ENCODE data around the gene MAGED4. TPM values are rescaled to one million over a fixed set of nuclear protein-coding genes. Genes with fewer than 3 reads are reported as not detected.
"Not testable (repeated sequence)": the region's sequence is repeated elsewhere in the genome, so short reads cannot be mapped to it uniquely, and the experiment has no call there.

MAGED4 gene
- 19.9 and 63.1 TPM in 2 replicates for total RNA-seq (2014; rRNA removed; shearing (Covaris generic))
- 19.6 and 19.8 TPM in 2 replicates for polyA plus RNA-seq (2016; fragmentation: Nextera tagmentation; extraction: Ambion mirVana)

GRCh38 chrX:52184440-52185077, at the start of gene MAGED4:
MAGED4 (plus strand) TSS chrX:52184888; CDS start chrX:52185923, 1,035 bp downstream.
- H3K9ac ChIP-seq; H3F3A ChIP-seq (ENCODE audit: insufficient read depth); H3K27ac ChIP-seq; DNase-seq; H3K9me2 ChIP-seq (ENCODE audit: insufficient read depth); H3K4me2 ChIP-seq (ENCODE audit: unreplicated experiment); H3K27me3 ChIP-seq (replicated peaks; ENCODE audit: insufficient read depth); H3K36me3 ChIP-seq (ENCODE audit: low read depth); H3K79me2 ChIP-seq (ENCODE audit: insufficient read depth); H3K4me1 ChIP-seq (ENCODE audit: insufficient read depth); H3K9me3 ChIP-seq (ENCODE audit: low read depth); H3K4me3 ChIP-seq; H4K20me1 ChIP-seq (ENCODE audit: insufficient read depth); in situ Hi-C loops (cut with MboI); H2AFZ ChIP-seq: not testable (repeated sequence)
- WGBS, 2 experiments (ENCODE audit: low coverage in 1 of 2, low lambda C conversion rate in 2 of 2, missing lambda C conversion rate in 2 of 2) = no CpG with 5 or more reads among the region's 40 CpGs

DNA sequence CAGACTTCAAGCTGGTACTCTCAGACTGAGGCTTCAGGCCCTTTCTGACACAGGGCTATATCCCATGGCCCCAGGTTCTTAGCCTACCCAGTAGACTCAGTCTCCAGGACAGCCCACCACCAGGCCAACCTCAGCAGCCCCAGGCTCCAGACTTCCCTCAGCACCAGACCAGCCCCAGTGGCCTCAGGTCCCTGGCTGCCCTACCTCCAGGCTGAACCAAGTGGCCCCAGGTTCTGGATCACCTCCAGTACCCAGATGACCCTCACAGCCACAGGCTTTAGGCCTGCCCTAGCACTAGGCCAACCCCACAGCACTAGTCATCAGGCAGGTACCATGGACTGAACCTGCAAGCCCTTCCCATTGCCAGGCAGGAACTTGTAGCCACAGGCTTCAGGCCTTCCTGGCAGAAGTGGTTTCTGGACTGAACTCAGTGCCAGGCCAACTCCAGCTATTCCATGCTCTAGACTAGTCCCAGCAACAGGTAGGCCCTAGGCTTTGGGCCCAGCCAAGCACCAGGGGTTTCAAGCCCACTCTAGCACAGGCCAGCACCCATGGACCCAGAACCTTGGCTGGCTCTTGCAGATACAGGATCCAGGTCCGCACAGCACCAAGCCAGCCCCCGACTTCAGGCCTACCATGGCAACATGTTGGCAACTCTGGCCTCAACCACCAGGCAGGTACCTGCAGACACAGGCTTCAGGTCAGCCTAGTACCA, 45.7 kb upstream of the MAGED4 start:
- Histone ChIP-seq H3K4me2 (ENCODE audit: unreplicated experiment) (no peak overlapping the region), H3K27ac (no peak overlapping the region), H3K4me1 (ENCODE audit: insufficient read depth) (no peaks in the 10 kb centered on the region), H3K9me3 (ENCODE audit: low read depth) (no peaks in the 10 kb centered on the region), H3K27me3 (replicated peaks; ENCODE audit: insufficient read depth) (no peaks in the 10 kb centered on the region), H3K9me2 (ENCODE audit: insufficient read depth) (no peaks in the 10 kb centered on the region), H3K9ac (no peak overlapping the region), H3K36me3 (ENCODE audit: low read depth) (no peaks in the 10 kb centered on the region), H3F3A (ENCODE audit: insufficient read depth) (no peaks in the 10 kb centered on the region), H3K79me2 (ENCODE audit: insufficient read depth) (no peaks in the 10 kb centered on the region), H3K4me3 (no peak overlapping the region), H4K20me1 (ENCODE audit: insufficient read depth) (no peaks in the 10 kb centered on the region), H2AFZ (no peak overlapping the region)
- WGBS, 2 experiments (ENCODE audit: low coverage in 1 of 2, low lambda C conversion rate in 2 of 2, missing lambda C conversion rate in 2 of 2) = 50% methylated on average over 2 of the region's 2 CpGs
- in situ Hi-C loops (cut with MboI) = no loop called here
- TF ChIP-seq EZH2phosphoT487 (IDR thresholded peaks at IDR 0.05; ENCODE audit: insufficient read depth, low read depth) = no peak
- TF ChIP-seq EZH2 (IDR thresholded peaks at IDR 0.05; ENCODE audit: insufficient read depth, poor library complexity, severe bottlenecking) = no peak
- DNase-seq = no peak

DNA sequence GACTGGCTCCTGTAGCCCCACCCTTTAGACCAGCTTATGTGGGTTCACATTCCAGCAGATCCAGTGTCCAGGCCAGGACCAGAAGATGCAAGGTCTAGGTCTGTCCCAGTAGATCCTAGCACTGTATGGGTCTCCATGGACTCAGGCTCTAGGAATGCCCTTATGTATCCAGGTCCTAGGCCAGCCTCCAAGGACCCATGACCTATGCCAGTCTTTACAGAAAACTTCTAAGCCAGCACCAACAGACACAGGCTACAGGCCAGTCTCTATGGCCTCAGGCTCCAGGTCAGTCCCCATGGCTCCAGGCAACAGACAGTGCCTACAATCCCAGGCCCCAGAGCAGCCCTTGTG, 45.2 kb upstream of the MAGED4 start:
- H3K4me1 ChIP-seq (ENCODE audit: insufficient read depth) = no peaks in the 10 kb centered on the region
- no peak overlapping the region for H2AFZ ChIP-seq
- no peaks in the 10 kb centered on the region for H3K36me3 ChIP-seq (ENCODE audit: low read depth)
- H3K27ac ChIP-seq = no peak overlapping the region
- no peak overlapping the region for H3K4me2 ChIP-seq (ENCODE audit: unreplicated experiment)
- TF ChIP-seq EZH2 (IDR thresholded peaks at IDR 0.05; ENCODE audit: insufficient read depth, poor library complexity, severe bottlenecking) = no peak
- TF ChIP-seq EZH2phosphoT487 (IDR thresholded peaks at IDR 0.05; ENCODE audit: insufficient read depth, low read depth) = no peak
- H3K9ac ChIP-seq = no peak overlapping the region
- H3K9me3 ChIP-seq (ENCODE audit: low read depth) = no peaks in the 10 kb centered on the region
- H3K4me3 ChIP-seq = no peak overlapping the region
- in situ Hi-C loops (cut with MboI) = no loop called here
- H3K79me2 ChIP-seq (ENCODE audit: insufficient read depth) = no peaks in the 10 kb centered on the region
- DNase-seq = no peak
- no peaks in the 10 kb centered on the region for H3K27me3 ChIP-seq (replicated peaks; ENCODE audit: insufficient read depth)
- H4K20me1 ChIP-seq (ENCODE audit: insufficient read depth) = no peaks in the 10 kb centered on the region
- H3K9me2 ChIP-seq (ENCODE audit: insufficient read depth) = no peaks in the 10 kb centered on the region
- no peaks in the 10 kb centered on the region for H3F3A ChIP-seq (ENCODE audit: insufficient read depth)

DNA sequence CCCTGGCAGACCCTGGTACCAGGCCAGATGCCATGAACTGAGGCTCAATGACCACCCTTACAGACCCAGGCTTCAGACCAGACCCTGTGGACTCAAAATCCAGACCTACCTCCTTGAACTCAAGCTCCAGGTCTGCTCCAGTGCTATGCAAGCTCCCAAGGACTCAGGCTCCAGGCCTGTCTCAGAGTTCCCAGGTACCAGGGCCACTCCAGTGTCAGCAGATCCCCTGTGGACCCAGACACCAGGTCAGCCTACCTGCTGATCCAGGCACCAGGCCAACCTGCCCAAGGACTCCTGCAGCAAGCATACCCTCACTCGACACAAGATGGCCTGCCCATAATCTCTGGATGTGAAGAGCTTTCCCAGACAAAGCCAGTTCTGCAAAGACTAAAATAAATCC, 44.7 kb upstream of the MAGED4 start:
- no peaks in the 10 kb centered on the region for H3K9me3 ChIP-seq (ENCODE audit: low read depth)
- no peak overlapping the region for H2AFZ ChIP-seq
- no peaks in the 10 kb centered on the region for H3K9me2 ChIP-seq (ENCODE audit: insufficient read depth)
- no peaks in the 10 kb centered on the region for H3K4me1 ChIP-seq (ENCODE audit: insufficient read depth)
- no peaks in the 10 kb centered on the region for H3F3A ChIP-seq (ENCODE audit: insufficient read depth)
- no peaks in the 10 kb centered on the region for H3K27me3 ChIP-seq (replicated peaks; ENCODE audit: insufficient read depth)
- no peak for TF ChIP-seq EZH2 (IDR thresholded peaks at IDR 0.05; ENCODE audit: insufficient read depth, poor library complexity, severe bottlenecking)
- no peak for TF ChIP-seq EZH2phosphoT487 (IDR thresholded peaks at IDR 0.05; ENCODE audit: insufficient read depth, low read depth)
- H3K27ac ChIP-seq = no peak overlapping the region
- no peaks in the 10 kb centered on the region for H4K20me1 ChIP-seq (ENCODE audit: insufficient read depth)
- no peaks in the 10 kb centered on the region for H3K36me3 ChIP-seq (ENCODE audit: low read depth)
- in situ Hi-C loops (cut with MboI) = no loop called here
- H3K9ac ChIP-seq = no peak overlapping the region
- no peak for DNase-seq
- WGBS, 2 experiments (ENCODE audit: low coverage in 1 of 2, low lambda C conversion rate in 2 of 2, missing lambda C conversion rate in 2 of 2) = 0% methylated on average over 1 of the region's 1 CpG; no CpG with 5 or more reads in 1 of the 2 experiments
- no peak overlapping the region for H3K4me2 ChIP-seq (ENCODE audit: unreplicated experiment)
- no peaks in the 10 kb centered on the region for H3K79me2 ChIP-seq (ENCODE audit: insufficient read depth)
- no peak overlapping the region for H3K4me3 ChIP-seq

GRCh38 chrX:52150667-52151066, 34.0 kb upstream of the MAGED4 start:
- H3K4me1 ChIP-seq (ENCODE audit: insufficient read depth); H3K4me3 ChIP-seq; H3F3A ChIP-seq (ENCODE audit: insufficient read depth); H4K20me1 ChIP-seq (ENCODE audit: insufficient read depth); H3K79me2 ChIP-seq (ENCODE audit: insufficient read depth); H2AFZ ChIP-seq; H3K27ac ChIP-seq; H3K4me2 ChIP-seq (ENCODE audit: unreplicated experiment); H3K9me2 ChIP-seq (ENCODE audit: insufficient read depth); H3K36me3 ChIP-seq (ENCODE audit: low read depth); H3K27me3 ChIP-seq (replicated peaks; ENCODE audit: insufficient read depth); in situ Hi-C loops (cut with MboI); H3K9me3 ChIP-seq (ENCODE audit: low read depth); DNase-seq; H3K9ac ChIP-seq: not testable (repeated sequence)
- WGBS, 2 experiments (ENCODE audit: low coverage in 1 of 2, low lambda C conversion rate in 2 of 2, missing lambda C conversion rate in 2 of 2) = 68 to 73% methylated on average over 4 to 10 of the region's 10 CpGs

DNA sequence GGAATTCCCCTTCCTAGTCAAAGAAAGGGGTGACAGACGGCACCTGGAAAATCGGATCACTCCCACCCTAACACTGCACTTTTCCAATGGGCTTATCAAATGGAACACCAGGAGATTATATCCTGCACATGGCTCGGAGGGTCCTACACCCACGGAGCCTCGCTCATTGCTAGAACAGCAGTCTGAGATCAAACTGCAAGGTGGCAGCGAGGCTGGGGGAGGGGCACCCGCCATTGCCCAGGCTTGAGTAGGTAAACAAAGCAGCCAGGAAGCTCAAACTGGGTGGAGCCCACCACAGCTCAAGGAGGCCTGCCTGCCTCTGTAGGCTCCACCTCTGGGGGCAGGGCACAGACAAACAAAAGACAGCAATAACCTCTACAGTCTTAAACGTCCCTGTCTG, 24.5 kb upstream of the MAGED4 start:
- H3K4me1 ChIP-seq (ENCODE audit: insufficient read depth); H3K27ac ChIP-seq; H3K9me2 ChIP-seq (ENCODE audit: insufficient read depth); H2AFZ ChIP-seq; H3K79me2 ChIP-seq (ENCODE audit: insufficient read depth); DNase-seq; H3K4me2 ChIP-seq (ENCODE audit: unreplicated experiment); H3K4me3 ChIP-seq; H3K9ac ChIP-seq; H3F3A ChIP-seq (ENCODE audit: insufficient read depth); H3K9me3 ChIP-seq (ENCODE audit: low read depth); H3K27me3 ChIP-seq (replicated peaks; ENCODE audit: insufficient read depth); H3K36me3 ChIP-seq (ENCODE audit: low read depth); in situ Hi-C loops (cut with MboI); H4K20me1 ChIP-seq (ENCODE audit: insufficient read depth): not testable (repeated sequence)
- WGBS, 2 experiments (ENCODE audit: low coverage in 1 of 2, low lambda C conversion rate in 2 of 2, missing lambda C conversion rate in 2 of 2) = 51 to 56% methylated on average over 6 to 7 of the region's 8 CpGs
